ENCODE results near the gene CTDSP1.

CTDSP1 gene

DNA sequence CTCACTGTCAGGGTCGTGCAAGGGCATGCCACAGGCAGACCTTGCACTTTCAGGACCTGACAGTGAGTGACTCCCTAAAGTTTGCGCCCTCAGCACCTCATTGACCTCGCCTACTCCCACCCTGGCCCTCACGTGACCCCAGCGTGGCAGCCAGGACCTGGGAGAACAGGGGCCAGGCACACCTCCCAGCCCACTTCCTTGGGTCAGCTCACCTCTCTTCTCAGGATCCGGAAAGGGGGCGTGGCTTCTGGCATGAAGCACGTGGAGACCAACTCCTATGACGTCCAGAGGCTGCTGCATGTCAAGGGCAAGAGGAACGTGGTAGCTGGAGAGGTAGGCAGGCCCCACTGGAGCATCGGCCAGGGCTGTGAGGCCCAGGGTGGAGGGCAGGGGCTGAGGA lies 28.1 kb downstream of the CTDSP1 start:
- DNase-seq: no peak

DNA sequence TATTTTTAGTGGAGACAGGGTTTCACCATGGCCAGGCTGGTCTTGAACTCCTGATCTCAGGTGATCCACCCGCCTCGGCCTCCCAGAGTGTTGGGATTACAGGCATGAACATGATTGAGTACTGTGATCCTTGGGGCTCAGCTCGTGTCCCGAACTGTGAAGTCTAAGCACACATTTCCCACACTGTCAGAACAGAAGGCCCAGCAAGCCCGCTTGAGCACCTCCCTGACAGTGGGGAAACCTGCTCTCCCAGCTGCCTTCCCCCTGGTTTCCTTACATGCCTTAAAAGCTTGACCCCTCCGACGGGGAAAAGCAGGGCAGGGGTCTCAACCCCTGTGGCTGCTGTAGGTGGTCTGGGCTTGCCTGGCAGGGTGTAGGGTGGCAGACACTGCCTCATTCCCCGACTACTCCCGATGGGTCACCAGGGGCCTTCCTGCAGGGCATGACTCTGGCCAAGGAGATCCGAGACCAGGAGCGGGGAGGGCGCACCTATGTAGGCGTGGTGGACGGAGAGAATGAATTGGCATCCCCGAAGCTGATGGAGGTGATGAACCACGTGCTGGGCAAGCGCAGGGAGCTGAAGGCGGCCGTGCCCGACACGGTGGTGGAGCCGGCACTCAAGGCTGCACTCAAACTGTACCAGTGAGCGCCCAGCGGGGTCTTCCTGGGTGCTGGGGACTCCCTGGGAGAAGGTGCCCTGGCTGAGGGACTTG lies 29.3 kb downstream of the CTDSP1 start:
- DNase-seq: no peak

DNA sequence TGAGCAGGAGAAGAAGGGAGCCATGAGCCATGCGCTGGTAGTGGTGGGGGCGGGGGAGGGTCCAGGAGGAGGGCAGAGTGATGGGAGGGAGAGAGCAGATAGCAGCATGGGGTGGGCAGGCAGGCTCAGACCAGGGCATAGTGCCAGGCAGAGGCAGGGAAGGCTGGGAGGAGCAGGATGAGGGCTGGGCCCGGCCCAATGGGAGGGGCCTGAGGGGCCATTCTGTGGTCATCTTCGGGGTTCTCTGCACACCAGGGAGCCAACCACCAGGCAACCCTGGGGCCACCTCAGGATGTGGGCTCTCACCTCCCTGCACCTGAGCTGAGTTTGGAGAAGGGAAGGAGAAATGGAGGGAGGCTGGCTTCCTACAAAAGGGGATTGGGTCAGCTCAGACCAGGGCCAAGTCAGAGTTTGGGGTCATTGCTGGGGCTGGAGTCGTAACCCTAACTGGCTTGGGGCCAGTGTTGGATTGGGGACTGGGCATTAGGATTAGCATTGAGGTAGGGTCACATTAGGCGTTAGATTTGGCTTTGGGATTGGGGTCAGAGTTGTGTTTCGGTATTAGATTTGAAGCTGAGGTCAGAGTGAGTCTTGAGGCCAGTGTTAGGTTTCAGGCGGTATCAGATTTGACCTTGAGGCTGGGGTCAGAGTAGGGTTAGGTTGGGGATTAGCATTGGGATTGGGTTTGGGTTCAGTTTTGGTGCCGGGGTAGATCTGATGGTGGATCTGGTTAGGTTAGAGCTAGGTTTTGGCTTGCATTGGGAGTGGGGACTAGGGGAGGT lies 30.4 kb downstream of the CTDSP1 start:
- DNase-seq: no peak

DNA sequence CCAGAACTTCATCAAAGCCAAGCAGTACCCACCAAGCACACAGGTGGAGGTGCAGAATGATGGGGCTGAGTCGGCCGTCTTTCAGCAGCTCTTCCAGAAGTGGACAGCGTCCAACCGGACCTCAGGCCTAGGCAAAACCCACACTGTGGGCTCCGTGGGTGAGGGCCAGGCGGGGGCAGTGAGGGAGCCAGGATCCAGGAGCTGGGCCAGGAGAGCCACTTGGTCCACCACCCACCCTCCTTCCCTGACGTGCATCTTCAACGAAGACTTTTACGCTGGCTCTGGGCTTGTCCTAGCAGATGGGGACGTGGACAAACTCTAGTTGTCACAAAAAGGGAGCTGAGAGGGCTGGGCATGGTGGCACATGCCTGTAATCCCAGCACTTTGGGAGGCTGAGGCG lies 31.1 kb downstream of the CTDSP1 start:
- no peak for DNase-seq

DNA sequence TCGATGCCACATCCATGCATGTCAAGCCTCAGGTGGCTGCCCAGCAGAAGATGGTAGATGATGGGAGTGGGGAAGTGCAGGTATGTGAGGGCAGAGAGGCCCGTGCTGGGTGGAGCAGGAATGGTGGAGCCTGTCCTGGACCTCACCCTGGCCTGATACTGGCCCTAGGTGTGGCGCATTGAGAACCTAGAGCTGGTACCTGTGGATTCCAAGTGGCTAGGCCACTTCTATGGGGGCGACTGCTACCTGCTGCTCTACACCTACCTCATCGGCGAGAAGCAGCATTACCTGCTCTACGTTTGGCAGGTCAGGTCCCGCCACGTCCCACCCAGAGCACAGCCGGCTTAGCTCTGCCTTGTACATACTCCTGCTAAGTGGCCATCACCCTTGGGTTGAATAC lies 32.2 kb downstream of the CTDSP1 start:
- DNase-seq: no peak

DNA sequence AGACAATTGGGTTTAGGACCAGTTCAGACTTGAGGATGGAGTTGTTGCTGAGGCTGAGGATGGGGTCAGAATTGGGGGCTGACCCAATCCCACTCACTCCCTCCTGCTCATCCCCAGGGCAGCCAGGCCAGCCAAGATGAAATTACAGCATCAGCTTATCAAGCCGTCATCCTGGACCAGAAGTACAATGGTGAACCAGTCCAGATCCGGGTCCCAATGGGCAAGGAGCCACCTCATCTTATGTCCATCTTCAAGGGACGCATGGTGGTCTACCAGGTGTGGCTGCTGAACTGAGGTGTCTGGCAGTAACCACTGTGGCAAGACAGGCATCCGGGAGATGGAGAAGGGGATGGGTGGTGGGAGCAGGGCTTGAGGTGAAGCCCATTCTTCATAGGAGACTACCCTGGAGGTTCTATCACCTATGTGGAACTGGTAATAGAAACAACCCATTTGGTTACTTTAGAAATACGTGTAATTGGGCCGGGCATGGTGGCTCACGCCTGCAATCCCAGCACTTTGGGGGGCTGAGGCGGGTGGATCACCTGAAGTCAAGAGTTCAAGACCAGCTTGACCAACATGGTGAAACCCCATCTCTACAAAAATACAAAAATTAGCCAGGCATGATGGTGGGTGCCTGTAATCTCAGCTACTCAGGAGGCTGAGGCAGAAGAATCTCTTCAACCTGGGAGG lies 33.2 kb downstream of the CTDSP1 start:
- DNase-seq: no peak

DNA sequence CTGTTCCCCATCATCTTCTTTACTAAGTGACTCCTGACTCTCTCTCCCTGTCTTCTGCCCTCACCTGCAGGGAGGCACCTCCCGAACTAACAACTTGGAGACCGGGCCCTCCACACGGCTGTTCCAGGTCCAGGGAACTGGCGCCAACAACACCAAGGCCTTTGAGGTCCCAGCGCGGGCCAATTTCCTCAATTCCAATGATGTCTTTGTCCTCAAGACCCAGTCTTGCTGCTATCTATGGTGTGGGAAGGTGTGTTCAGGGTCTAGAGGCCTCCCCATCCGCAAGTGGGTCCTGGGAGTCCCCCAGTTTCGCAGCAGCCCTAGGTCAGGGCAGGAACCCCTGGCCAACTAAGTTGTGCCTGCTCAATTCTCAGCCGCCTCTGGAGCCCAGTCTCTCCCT lies 34.8 kb downstream of the CTDSP1 start:
- no peak for DNase-seq

DNA sequence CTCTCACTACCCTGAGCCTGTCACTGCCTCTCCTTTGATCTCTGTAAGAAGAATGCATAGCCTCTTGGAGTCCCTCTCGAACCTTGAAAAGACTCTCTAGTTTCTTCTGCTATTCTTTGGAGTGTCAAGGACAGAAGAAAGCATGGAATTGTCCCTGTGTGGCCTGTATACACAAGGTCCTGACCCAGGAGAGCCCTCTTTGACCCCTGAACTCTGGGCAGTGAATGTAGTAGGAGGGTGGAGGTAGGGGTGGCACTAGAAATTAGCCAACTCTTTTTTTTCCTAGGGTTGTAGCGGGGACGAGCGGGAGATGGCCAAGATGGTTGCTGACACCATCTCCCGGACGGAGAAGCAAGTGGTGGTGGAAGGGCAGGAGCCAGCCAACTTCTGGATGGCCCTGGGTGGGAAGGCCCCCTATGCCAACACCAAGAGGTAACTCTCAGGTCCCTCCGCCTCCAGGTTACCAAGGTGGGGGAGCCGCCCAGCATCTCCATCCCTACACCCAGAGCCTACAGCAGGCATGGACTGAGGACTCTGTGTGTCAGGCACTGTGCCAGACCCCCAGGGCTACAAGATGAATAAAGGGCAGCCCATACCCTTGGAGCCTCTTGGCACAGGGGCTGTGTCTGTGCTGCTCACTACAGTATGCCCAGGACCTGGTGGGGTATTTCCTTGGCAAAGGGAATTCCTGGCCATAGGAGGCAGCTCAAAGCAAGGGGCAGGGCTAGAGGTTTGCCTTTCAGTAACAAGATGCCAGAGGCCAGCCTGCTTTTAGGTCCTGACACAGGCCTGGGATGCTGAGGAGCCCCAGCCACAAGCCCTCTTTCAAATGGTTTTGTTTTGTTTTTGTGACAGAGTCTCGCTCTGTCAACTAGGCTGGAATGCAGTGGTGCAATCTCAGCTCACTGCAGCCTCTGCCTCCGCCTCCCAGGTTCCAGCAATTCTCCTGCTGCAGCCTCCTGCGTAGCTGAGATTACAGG lies 35.6 kb downstream of the CTDSP1 start:
- DNase-seq: no peak

DNA sequence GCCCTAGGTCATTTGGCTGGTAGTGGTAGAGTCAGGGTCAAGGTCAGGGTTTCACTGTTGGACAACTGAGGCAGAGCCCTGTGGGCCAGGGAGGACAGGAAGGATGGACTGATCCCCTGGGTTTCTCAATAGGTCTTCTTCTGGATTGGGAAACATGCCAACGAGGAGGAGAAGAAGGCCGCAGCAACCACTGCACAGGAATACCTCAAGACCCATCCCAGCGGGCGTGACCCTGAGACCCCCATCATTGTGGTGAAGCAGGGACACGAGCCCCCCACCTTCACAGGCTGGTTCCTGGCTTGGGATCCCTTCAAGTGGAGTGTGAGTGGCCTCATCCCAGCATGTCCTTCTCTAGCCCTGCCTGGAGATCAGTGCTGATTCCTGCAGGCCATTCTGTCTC lies 37.3 kb downstream of the CTDSP1 start:
- no peak for DNase-seq

DNA sequence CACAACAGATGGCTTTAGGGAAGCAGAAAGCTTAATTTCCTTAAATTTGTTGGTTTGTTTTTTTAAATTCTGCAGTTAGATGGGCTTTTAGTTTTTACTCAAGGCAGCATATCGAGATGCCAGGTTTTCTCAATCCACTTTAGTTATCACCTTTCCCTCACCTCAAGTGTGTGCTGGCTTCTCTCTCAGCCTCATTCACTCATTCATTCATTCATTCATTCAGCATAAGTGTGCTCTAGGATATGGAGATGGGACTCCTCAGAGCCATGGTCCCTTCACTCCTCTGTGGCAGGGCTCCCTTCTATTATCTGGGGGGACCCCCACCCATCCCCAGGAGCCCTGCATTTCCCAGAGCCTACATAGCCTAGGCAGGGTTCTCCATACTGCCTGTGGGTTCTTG lies 38.3 kb downstream of the CTDSP1 start:
- DNase-seq: no peak

DNA sequence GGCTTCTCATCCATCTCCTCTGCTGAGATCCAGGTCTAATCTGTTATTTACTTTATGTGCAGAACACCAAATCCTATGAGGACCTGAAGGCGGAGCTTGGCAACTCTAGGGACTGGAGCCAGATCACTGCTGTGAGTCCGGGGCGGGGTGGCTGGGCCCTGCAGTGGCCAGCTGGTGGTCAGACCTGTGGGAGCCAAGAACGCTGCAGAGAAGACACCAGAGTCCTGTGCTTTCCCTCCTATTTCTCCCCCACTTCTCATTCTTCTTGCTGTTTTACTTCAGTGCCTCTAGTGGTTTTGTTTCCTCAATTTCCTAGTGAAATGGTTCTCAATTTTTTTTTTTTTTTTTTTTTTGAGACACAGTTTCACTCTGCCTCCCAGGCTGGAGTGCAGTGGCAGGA lies 38.9 kb downstream of the CTDSP1 start:
- no peak for DNase-seq

DNA sequence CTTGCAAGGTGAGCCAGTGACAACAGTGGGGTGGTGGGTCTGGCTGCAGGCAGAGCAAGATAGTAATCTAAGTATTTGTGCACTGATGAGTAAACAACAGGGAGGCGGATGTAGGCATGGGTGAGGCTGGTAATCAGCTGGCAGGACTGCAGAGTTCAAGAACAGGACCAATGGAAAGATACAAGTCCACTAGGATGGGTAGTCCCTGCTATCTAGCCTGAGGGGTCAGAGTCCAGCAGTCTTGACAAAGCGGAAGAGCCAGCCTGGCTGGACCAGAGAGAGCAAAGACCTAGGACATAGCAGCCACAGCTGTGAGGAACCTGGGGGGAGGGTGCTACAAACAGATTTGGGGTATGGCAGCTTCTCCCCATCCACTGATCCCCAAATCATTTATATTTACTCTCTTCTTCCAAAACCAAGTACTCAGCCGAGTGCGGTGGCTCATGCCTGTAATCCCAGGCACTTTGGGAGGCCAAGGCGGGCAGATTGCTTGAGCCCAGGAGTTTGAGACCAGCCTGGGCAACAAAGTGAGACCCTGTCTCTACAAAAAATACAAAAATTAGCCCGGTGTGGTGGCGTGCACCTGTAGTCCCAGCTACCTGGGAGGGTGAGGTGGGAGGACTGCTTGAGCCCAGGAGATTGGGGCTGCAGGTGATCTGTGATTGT lies 45.2 kb downstream of the CTDSP1 start:
- DNase-seq: no peak

DNA sequence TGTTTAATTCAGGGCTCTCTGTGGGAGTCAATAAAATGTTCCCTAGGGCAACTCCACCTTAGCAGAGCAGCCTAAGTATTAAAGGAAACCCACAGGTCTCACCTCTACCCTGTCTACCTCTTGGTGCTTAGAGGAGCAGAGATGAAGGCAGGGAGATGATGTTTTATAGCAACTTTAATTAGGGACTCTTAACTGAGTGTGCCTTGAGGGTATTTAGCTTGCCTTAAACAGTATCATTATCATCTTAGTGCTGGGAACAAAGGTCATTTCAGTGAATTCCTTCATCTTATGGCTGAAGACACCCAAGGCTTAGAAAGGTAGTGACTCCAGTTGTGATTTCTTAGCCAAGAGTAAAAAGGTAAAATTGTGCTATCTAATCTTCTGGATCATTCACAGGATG lies 45.9 kb downstream of the CTDSP1 start:
- DNase-seq: no peak

DNA sequence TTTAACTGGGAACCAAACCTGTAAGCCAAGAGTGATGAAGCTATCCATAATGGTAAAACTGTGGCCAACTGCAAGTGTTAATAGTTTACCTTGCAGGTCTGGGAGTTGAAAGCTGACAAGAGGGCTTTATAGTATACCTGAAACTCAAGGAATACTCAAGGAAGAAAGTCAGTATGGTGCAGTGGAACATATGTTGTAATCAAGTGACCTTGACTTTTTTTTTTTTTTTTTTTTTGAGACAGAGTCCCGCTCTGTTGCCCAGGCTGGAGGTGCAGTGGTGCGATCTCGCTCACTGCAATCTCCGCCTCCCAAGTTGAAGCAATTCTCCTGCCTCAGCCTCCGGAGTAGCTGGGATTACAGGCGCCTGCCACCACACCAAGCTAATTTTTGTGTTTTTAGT lies 46.9 kb downstream of the CTDSP1 start:
- no peak for DNase-seq

DNA sequence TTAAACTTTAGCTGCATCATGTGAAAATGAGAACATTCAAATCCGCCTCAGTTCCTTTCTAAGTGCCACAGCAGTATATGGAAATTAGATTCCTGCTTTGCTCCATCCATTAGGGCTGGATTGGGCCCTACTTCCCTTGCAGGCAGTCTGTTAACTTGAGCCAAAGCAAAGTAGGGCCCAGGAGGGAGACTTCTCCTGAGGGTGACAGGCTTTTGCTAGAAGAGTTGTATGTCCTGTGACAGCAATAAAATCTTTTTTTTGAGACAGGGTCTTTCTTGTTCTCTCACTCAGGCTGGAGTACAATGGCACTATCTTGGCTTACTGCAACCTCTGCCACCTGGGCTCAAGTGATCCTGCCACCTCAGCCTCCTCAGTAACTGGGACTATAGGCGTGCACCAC lies 47.4 kb downstream of the CTDSP1 start:
- no peak for DNase-seq

DNA sequence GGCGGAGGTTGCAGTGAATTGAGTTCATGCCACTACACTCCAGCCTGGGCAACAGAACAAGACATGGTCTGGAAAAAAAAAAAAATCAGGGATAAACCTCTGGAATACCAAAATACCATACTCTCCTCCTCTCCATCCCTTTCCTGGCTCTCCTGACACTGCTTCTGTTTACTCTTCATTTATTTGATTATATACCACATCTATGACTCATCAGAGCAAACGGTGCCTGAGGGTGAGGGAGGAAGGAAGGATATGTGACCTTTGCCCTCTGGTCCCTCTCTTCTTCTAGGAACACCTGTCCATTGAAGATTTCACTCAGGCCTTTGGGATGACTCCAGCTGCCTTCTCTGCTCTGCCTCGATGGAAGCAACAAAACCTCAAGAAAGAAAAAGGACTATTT lies 49.3 kb downstream of the CTDSP1 start:
- DNase-seq: no peak

DNA sequence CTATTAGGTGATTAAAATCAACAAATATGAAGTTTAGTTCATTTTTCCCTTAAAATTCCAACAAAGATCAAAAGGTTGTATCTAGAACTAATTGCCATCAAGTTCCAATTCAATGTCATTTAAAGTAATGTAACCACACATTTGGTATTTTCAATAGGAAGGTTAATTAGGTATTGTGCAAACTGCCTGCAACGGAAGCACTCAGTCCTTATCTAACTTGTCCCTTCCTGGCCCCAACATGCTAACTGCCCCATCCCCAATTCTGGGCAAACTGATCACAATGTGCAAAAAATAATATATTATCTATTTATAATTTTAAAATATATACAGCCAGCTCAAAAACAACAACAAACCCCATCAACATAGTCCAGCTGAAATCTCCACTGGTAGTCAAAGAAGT lies 52.4 kb downstream of the CTDSP1 start:
- DNase-seq: no peak

All from amniotic stem cell (primary cell).